GM12878 (cell line): ENCODE results near the gene FTO. TPM values are rescaled to one million over a fixed set of nuclear protein-coding genes. Genes with fewer than 3 reads are reported as not detected.

Source experiments
- CHD1 ChIP-seq: IDR thresholded peaks from 2 replicates; pipeline ENCODE4 v1.6.1; 2012; ENCODE audit warnings: low read depth, low read length, improper control_type of control experiment
- CTCF ChIP-seq, 3 experiments: IDR thresholded peaks in 2 of 3; conservative IDR thresholded peaks in 1 of 3; 2 replicates each; pipeline ENCODE4 v1.5.1; 2011; ENCODE audit warnings: low read depth in 3 of 3, low read length in 3 of 3, mild to moderate bottlenecking in 3 of 3, control low read depth in 2 of 3, moderate library complexity in 2 of 3, inconsistent platforms in 1 of 3, mixed read lengths in 1 of 3; ENCODE audit not compliant: control insufficient read depth in 2 of 3, insufficient read depth in 1 of 3; ENCODE audit errors: extremely low read depth in 1 of 3
- EED ChIP-seq: sonication (generic); IDR thresholded peaks from 2 replicates; pipeline ENCODE4 v1.6.1; 2016; ENCODE audit warnings: antibody characterized with exemption, low read depth
- ELK1 ChIP-seq: IDR thresholded peaks from 2 replicates; pipeline ENCODE4 v1.6.1; 2012; ENCODE audit warnings: low read depth, low read length, improper control_type of control experiment
- JUNB ChIP-seq: IDR thresholded peaks from 2 replicates; pipeline ENCODE4 v1.6.1; 2016; ENCODE audit warnings: antibody characterized with exemption, mild to moderate bottlenecking
- MYB ChIP-seq: fragments of 150-350 bp; IDR thresholded peaks from 2 replicates; pipeline ENCODE4 v1.6.1; 2014; ENCODE audit warnings: mild to moderate bottlenecking, low read depth, low read length, borderline replicate concordance
- NFXL1 ChIP-seq: fragments of 450-650 bp; IDR thresholded peaks from 2 replicates; pipeline ENCODE4 v1.6.1; 2017; ENCODE audit warnings: antibody characterized with exemption, mild to moderate bottlenecking, borderline replicate concordance
- ZNF592 ChIP-seq: fragments of 450-650 bp; IDR thresholded peaks from 2 replicates; pipeline ENCODE4 v1.6.1; 2017; ENCODE audit warnings: mild to moderate bottlenecking, moderate library complexity
- ZNF622 ChIP-seq: fragments of 450-650 bp; IDR thresholded peaks from 2 replicates; pipeline ENCODE4 v1.6.1; 2017; ENCODE audit warnings: mild to moderate bottlenecking, inconsistent platforms
- polyA plus RNA-seq, 11 experiments: library from polyadenylated mRNA; depleted of rRNA in 4 of 11; unstranded in 6 of 11; stranded (reverse) in 5 of 11; fragments of >200 nt; fragmentation: Nextera tagmentation in 4 of 11; fragmentation: Illumina TruSeq in 1 of 11; extraction: Ambion mirVana in 4 of 11; extraction: Trizol in 1 of 11; gene quantifications; 1 replicate in 1 of 11; 2 replicates in 10 of 11; pipeline versions ENCODE4 v1.2.1 to v1.2.3, GENCODE V29; 2011 to 2016; ENCODE audit warnings: inconsistent platforms in 2 of 11, missing spikeins in 2 of 11, low read depth in 1 of 11
- total RNA-seq, 4 experiments: library from RNA; depleted of rRNA in 3 of 4; stranded (reverse); fragments of >200 nt in 3 of 4; fragmentation: Illumina TruSeq in 1 of 4; extraction: Trizol in 1 of 4; gene quantifications; 2 replicates each; pipeline versions ENCODE4 v1.2.1 to v1.2.3, GENCODE V29; 2013 to 2021

The FTO gene
- total and polyA plus RNA-seq, 10 of the 15 experiments (the other 5 are each of a cell fraction or from before 2014, with no cell fraction given): 20.1 to 55.0 (median 47.0) TPM

GRCh38 chr16:54076006-54076504 is 372.1 kb downstream of the FTO start (continued):
- TF ChIP-seq ELK1 (no peak), MYB (no peak), NFXL1 (no peak), CHD1 (no peak), CTCF (IDR thresholded peaks at IDR 0.05 in 2 of 3, conservative IDR thresholded peaks at IDR 0.05 in 1 of 3; ENCODE audit: control insufficient read depth in 2 of 3, extremely low read depth in 1 of 3, insufficient read depth in 1 of 3, low read depth in 3 of 3, low read length in 3 of 3) (no peak), EED (no peak), JUNB (no peak), ZNF592 (no peak), ZNF622 (no peak)
